GM18508 (cell line): ENCODE results near the gene ZNF503.

ENCODE experiments used
- ATAC-seq: cut with Tn5 transposase; IDR thresholded peaks from one replicate; pipeline ENCODE4 v1.9.1; 2021; ENCODE audit warnings: moderate number of reproducible peaks; ENCODE audit not compliant: insufficient read depth, unreplicated experiment

ZNF503 gene

GRCh38 chr10:75358835-75359421 is 42.6 kb downstream of the ZNF503 start:
- no peak for ATAC-seq

GRCh38 chr10:75358132-75358531 is 43.4 kb downstream of the ZNF503 start:
- no peak for ATAC-seq

DNA sequence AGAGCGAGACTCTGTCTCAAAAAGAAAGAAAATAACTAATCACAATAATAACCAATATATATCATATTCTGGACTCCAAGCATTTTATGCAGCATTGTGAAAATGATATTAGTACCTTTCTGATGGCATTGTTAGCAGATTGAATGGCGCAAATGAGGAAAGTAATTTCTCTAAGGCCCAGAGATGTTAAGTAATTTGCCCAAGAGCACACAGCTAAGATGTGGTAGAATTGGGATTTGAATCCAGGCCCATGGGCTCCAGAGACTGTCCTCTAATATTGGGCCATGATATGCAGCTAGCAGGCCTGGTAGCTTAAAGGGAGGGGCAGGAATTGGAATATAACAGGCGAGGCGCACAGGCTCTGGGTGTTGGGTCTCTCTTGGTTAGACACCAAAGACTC is 44.1 kb downstream of the ZNF503 start:
- no peak for ATAC-seq

GRCh38 chr10:75356484-75356883 is 45.1 kb downstream of the ZNF503 start:
- ATAC-seq: no peak

DNA sequence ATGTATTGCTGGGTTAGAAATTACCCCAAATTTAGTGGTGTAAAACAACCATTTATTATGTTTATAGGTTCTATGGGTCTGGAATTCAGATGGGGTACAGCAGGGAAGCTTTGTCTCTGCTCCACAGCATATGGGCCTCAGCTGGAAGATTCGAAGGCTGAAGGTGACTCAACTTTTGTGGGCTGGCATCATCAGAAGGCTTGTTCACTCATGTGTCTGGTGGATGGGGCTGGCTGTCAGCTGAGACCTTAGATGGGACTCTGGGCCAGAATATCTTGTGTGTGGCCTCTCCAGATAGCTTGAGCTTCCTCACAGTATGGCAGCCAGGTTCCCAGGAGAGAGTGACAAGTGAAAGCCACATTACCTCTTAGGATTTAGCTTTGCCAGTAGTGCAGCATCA is 45.9 kb downstream of the ZNF503 start:
- ATAC-seq: no peak

- no peak for ATAC-seq
These were observed 48.4 kb downstream of the ZNF503 start for GRCh38 chr10:75353183-75353582.

- no peak for ATAC-seq
These were observed 48.9 kb downstream of the ZNF503 start for GRCh38 chr10:75352650-75353049.

GRCh38 chr10:75351637-75352036 is 49.9 kb downstream of the ZNF503 start:
- no peak for ATAC-seq

- no peak for ATAC-seq
These were observed 50.8 kb downstream of the ZNF503 start for GRCh38 chr10:75350791-75351190.
